ENCODE data around the gene SEZ6L2. TPM values are rescaled to one million over a fixed set of nuclear protein-coding genes. Genes with fewer than 3 reads are reported as not detected.

Gene SEZ6L2
- total and polyA plus RNA-seq, 2 of the 8 experiments (the other 6 are each of a cell fraction or from before 2014, with no cell fraction given), result 43.5 to 47.7 TPM

- no peak overlapping the region for H4K91ac ChIP-seq (replicated peaks; ENCODE audit: insufficient read length, low read length)
- POLR2A ChIA-PET (ENCODE audit: partially characterized antibody), result interaction anchor here (0.6 to 12.7 kb wide), 3 partner anchors 15 to 140 kb away, joined by 3 to 167 read pairs (median 3); partner anchors contain the start of genes MVP and PAGR1
- H2BK20ac ChIP-seq (ENCODE audit: low read length), result no peak overlapping the region
- no peaks in the 10 kb centered on the region for H3K27me3 ChIP-seq (replicated peaks in 1 of 4; ENCODE audit: control insufficient read depth in 3 of 4, extremely low read depth in 1 of 4, insufficient read depth in 3 of 4, low read length in 3 of 4)
- no peak overlapping the region for H2BK15ac ChIP-seq (ENCODE audit: low read length)
- H3K36me3 ChIP-seq (ENCODE audit: control insufficient read depth in 2 of 4, insufficient read depth in 4 of 4, low read length in 3 of 4), result no peaks in the 10 kb centered on the region
- no peak overlapping the region for H3K4me3 ChIP-seq (ENCODE audit: extremely low read depth in 1 of 4, insufficient read depth in 2 of 4, low read depth in 3 of 4, low read length in 4 of 4)
- H3K9ac ChIP-seq (replicated peaks in 1 of 4; ENCODE audit: extremely low read depth in 1 of 4, low read depth in 3 of 4, low read length in 3 of 4), result peak overlapping the region in 1 of 4 experiments; percentile 32; a peak in 1 of 7 replicates
- no peak overlapping the region for H2AK5ac ChIP-seq (ENCODE audit: low read depth, low read length)
- CTCF ChIA-PET (ENCODE audit: partially characterized antibody), result interaction anchor here (1.1 to 4.2 kb wide), 5 partner anchors 10 to 191 kb away, joined by 3 to 28 read pairs (median 4); partner anchors contain the start of genes MAZ and TLCD3B
- H2BK120ac ChIP-seq (replicated peaks; ENCODE audit: low read depth, low read length), result no peak overlapping the region
- H3K56ac ChIP-seq (replicated peaks; ENCODE audit: insufficient read length, low read depth, low read length), result no peak overlapping the region
- no peaks in the 10 kb centered on the region for H3K79me1 ChIP-seq (ENCODE audit: low read depth, low read length)
- H3K23ac ChIP-seq (ENCODE audit: insufficient read length), result no peak overlapping the region
- no peak overlapping the region for H3K4me2 ChIP-seq (ENCODE audit: insufficient read depth in 1 of 2, low read depth in 2 of 2, low read length in 2 of 2)
- no peak overlapping the region for H3K14ac ChIP-seq (ENCODE audit: insufficient read length)
- H2BK12ac ChIP-seq (ENCODE audit: low read depth, low read length), result no peak overlapping the region; the same call in 1 of the 2 replicates
- H3K23me2 ChIP-seq (ENCODE audit: low read depth, low read length), result no peaks in the 10 kb centered on the region
- H3K4ac ChIP-seq (replicated peaks; ENCODE audit: insufficient read length, low read depth, low read length), result no peak overlapping the region
- WGBS, 2 experiments (ENCODE audit: extremely low coverage in 1 of 2, insufficient coverage in 1 of 2, insufficient read length in 1 of 2, insufficient replicate concordance in 2 of 2, low coverage in 1 of 2, low lambda C conversion rate in 2 of 2, missing lambda C conversion rate in 1 of 2), result 89% methylated on average over 10 of the region's 10 CpGs; no CpG with 5 or more reads in 1 of the 2 experiments
- H3K9me3 ChIP-seq (ENCODE audit: insufficient read depth in 2 of 2, low read depth in 1 of 2, low read length in 1 of 2), result no peaks in the 10 kb centered on the region
- H3K4me1 ChIP-seq (replicated peaks in 1 of 4; ENCODE audit: control insufficient read depth in 3 of 4, insufficient read depth in 4 of 4, low read length in 3 of 4), result no peaks in the 10 kb centered on the region; a peak in 1 of 7 replicates
- H4K5ac ChIP-seq (ENCODE audit: insufficient read length, low read depth, low read length), result no peak overlapping the region
- no peak overlapping the region for H3K27ac ChIP-seq (ENCODE audit: low read depth, low read length)
- DNase-seq (ENCODE audit: low read depth in 1 of 2, low spot score in 2 of 2) (no peak), FAIRE-seq (no peak)
- H4K20me1 ChIP-seq (replicated peaks in 1 of 2; ENCODE audit: control insufficient read depth in 1 of 2, insufficient read depth in 2 of 2, low read length in 2 of 2), result no peaks in the 10 kb centered on the region
- H4K8ac ChIP-seq (ENCODE audit: extremely low read depth, insufficient read depth, low read length), result no peak overlapping the region
- H3K18ac ChIP-seq (ENCODE audit: extremely low read depth, low read length), result no peak overlapping the region
- H3K79me2 ChIP-seq (ENCODE audit: control insufficient read depth in 1 of 2, insufficient read depth in 2 of 2, low read length in 2 of 2), result no peaks in the 10 kb centered on the region
- no peak overlapping the region for H2AFZ ChIP-seq (ENCODE audit: low read length)
- no peak overlapping the region for H2BK5ac ChIP-seq (ENCODE audit: low read depth, low read length)
- TF ChIP-seq TBP (IDR thresholded peaks at IDR 0.05; ENCODE audit: low read depth, low read length) (no peak), TEAD4 (IDR thresholded peaks at IDR 0.05; ENCODE audit: low read depth, low read length) (no peak), RBBP5 (IDR thresholded peaks at IDR 0.05; ENCODE audit: borderline replicate concordance, low read depth, low read length) (no peak), SP4 (IDR thresholded peaks at IDR 0.05; ENCODE audit: low read length) (no peak), ZNF274 (IDR thresholded peaks at IDR 0.05; ENCODE audit: borderline replicate concordance, extremely low read depth, low read length) (no peak), KDM4A (IDR thresholded peaks at IDR 0.05; ENCODE audit: low read depth, low read length, severe bottlenecking) (no peak), CEBPB (IDR thresholded peaks at IDR 0.05; ENCODE audit: low read depth, low read length) (no peak), NANOG (IDR thresholded peaks at IDR 0.05; ENCODE audit: insufficient read depth, low read depth, low read length, poor library complexity, severe bottlenecking) (no peak), SRF (IDR thresholded peaks at IDR 0.05; ENCODE audit: low read depth, low read length) (no peak), GABPA (IDR thresholded peaks at IDR 0.05; ENCODE audit: borderline replicate concordance, insufficient read depth, low read length) (no peak), SIRT6 (IDR thresholded peaks at IDR 0.05; ENCODE audit: low read length) (no peak), SUZ12 (IDR thresholded peaks at IDR 0.05; ENCODE audit: low read length) (no peak), SIN3A (conservative IDR thresholded peaks at IDR 0.05 in 1 of 2, IDR thresholded peaks at IDR 0.05 in 1 of 2; ENCODE audit: low read depth in 1 of 2, low read length in 2 of 2) (no peak), SIX5 (IDR thresholded peaks at IDR 0.05; ENCODE audit: low read depth, low read length) (no peak), CHD2 (IDR thresholded peaks at IDR 0.05; ENCODE audit: low read length) (no peak)
Observed at GRCh38 chr16:29840240-29840639, 59.1 kb downstream of the SEZ6L2 start.
